Upper lobe of left lung (tissue), 6 donors: ENCODE results near the gene TM9SF2. TPM values are rescaled to one million over a fixed set of nuclear protein-coding genes. Genes with fewer than 3 reads are reported as not detected.

Source experiments
- ATAC-seq, 2 donors: fragments of 200-7000 bp; cut with Tn5 transposase; one replicate each; pipeline ENCODE4 v1.9.1; 2022; ENCODE audit warnings: mild to moderate bottlenecking in 2 of 2, moderate library complexity in 2 of 2; ENCODE audit not compliant: low FRiP score in 2 of 2
- DNase-seq, 2 donors: peaks; one replicate each; pipeline ENCODE4 v3.0.0-alpha.2; 2019 to 2020
- H3K27ac ChIP-seq, 4 donors: fragments of 200-600 bp; sonication (generic); one replicate each; pipeline ENCODE4 v1.5.1; 2016 to 2019
- H3K27me3 ChIP-seq, 4 donors: fragments of 200-600 bp; sonication (generic); one replicate each; pipeline ENCODE4 v1.5.1; 2017 to 2019
- H3K36me3 ChIP-seq, 4 donors: fragments of 200-600 bp; sonication (generic); one replicate each; pipeline ENCODE4 v1.5.1; 2016 to 2019
- H3K4me1 ChIP-seq, 4 donors: fragments of 200-600 bp; sonication (generic); one replicate each; pipeline ENCODE4 v1.5.1; 2018 to 2019
- H3K4me3 ChIP-seq, 4 donors: fragments of 200-600 bp; sonication (generic); one replicate each; pipeline ENCODE4 v1.5.1; 2017 to 2019; ENCODE audit warnings: mild to moderate bottlenecking in 2 of 4, moderate library complexity in 1 of 4
- H3K9me3 ChIP-seq, 4 donors: fragments of 200-600 bp; sonication (generic); one replicate each; pipeline ENCODE4 v1.5.1; 2018 to 2019
- EP300 ChIP-seq, 4 donors: sonication (generic); formaldehyde crosslinking; IDR thresholded peaks; one replicate each; pipeline ENCODE4 v1.5.1; 2017; ENCODE audit warnings: antibody characterized with exemption in 4 of 4, control low read depth in 2 of 4
- POLR2A ChIP-seq, 4 donors: fragments of 450-650 bp; IDR thresholded peaks; one replicate each; pipeline ENCODE4 v1.5.1; 2016 to 2017; ENCODE audit warnings: antibody characterized with exemption in 4 of 4, mild to moderate bottlenecking in 2 of 4
- POLR2AphosphoS5 ChIP-seq, 2 donors: sonication (generic); formaldehyde crosslinking; IDR thresholded peaks; one replicate each; pipeline ENCODE4 v1.5.1; 2017; ENCODE audit warnings: antibody characterized with exemption in 2 of 2
- WGBS, 2 donors: methylation state at CpG; one replicate each; pipeline ENCODE4 v1.1.5; 2017 to 2018; 5-methylcytosine and 5-hydroxymethylcytosine counted together
- total RNA-seq, 6 donors: library from RNA; depleted of rRNA in 4 of 6; stranded (reverse); fragments of >200 nt in 4 of 6; gene quantifications; one replicate each; pipeline versions ENCODE4 v1.1.0 to v1.2.1, GENCODE V29; 2016 to 2021
- TF ChIP-seq, protein P1 (sequence below), 6 experiments: fragments of 450-650 bp in 4 of 6; fragments of 200-600 bp in 2 of 6; sonication (generic) in 2 of 6; IDR thresholded peaks; one replicate each; pipeline ENCODE4 v1.5.1; 2016 to 2019; ENCODE audit warnings: antibody characterized with exemption in 6 of 6
- donor health status: DM: no; HTN: no; CAD: no; lungs with moderate emphysema.
- donor health status: DM: no; HTN: yes; CAD: no; lungs with severe emphysema.

The TM9SF2 gene
- total RNA-seq, 6 donors from 2014 or later: 34.7 to 142 (median 116) TPM

- Histone ChIP-seq H3K36me3 (no peaks in the 10 kb centered on the region), H3K27ac (no peak overlapping the region), H3K9me3 (no peaks in the 10 kb centered on the region), H3K27me3 (no peaks in the 10 kb centered on the region), H3K4me1 (no peaks in the 10 kb centered on the region), H3K4me3 (no peak overlapping the region)
- WGBS, 2 donors: 67 to 80% methylated on average over 10 of the region's 10 CpGs
- TF ChIP-seq, protein P1, sequence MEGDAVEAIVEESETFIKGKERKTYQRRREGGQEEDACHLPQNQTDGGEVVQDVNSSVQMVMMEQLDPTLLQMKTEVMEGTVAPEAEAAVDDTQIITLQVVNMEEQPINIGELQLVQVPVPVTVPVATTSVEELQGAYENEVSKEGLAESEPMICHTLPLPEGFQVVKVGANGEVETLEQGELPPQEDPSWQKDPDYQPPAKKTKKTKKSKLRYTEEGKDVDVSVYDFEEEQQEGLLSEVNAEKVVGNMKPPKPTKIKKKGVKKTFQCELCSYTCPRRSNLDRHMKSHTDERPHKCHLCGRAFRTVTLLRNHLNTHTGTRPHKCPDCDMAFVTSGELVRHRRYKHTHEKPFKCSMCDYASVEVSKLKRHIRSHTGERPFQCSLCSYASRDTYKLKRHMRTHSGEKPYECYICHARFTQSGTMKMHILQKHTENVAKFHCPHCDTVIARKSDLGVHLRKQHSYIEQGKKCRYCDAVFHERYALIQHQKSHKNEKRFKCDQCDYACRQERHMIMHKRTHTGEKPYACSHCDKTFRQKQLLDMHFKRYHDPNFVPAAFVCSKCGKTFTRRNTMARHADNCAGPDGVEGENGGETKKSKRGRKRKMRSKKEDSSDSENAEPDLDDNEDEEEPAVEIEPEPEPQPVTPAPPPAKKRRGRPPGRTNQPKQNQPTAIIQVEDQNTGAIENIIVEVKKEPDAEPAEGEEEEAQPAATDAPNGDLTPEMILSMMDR (IDR thresholded peaks at IDR 0.05): no peak
- TF ChIP-seq EP300 (IDR thresholded peaks at IDR 0.05) (no peak), POLR2A (IDR thresholded peaks at IDR 0.05) (no peak), POLR2AphosphoS5 (IDR thresholded peaks at IDR 0.05) (no peak)
- no peak for DNase-seq
- no peak for ATAC-seq
Observed at GRCh38 chr13:99577934-99578917, 77.0 kb downstream of the TM9SF2 start.

- H3K27me3 ChIP-seq: no peaks in the 10 kb centered on the region
- ATAC-seq (no peak), DNase-seq (no peak)
- H3K9me3 ChIP-seq: no peaks in the 10 kb centered on the region
- H3K4me1 ChIP-seq: no peaks in the 10 kb centered on the region
- 87 to 94% methylated on average over 7 of the region's 7 CpGs for WGBS, 2 donors
- no peak for TF ChIP-seq POLR2A (IDR thresholded peaks at IDR 0.05)
- TF ChIP-seq EP300 (IDR thresholded peaks at IDR 0.05): no peak
- TF ChIP-seq, protein P1 (IDR thresholded peaks at IDR 0.05): no peak
- TF ChIP-seq POLR2AphosphoS5 (IDR thresholded peaks at IDR 0.05): no peak
- H3K27ac ChIP-seq: no peak overlapping the region
- no peaks in the 10 kb centered on the region for H3K36me3 ChIP-seq
- H3K4me3 ChIP-seq: no peak overlapping the region
Observed at GRCh38 chr13:99580500-99581268, 79.4 kb downstream of the TM9SF2 start.

- DNase-seq (no peak), ATAC-seq (no peak)
- Histone ChIP-seq H3K27me3 (no peaks in the 10 kb centered on the region), H3K4me1 (no peaks in the 10 kb centered on the region), H3K9me3 (no peaks in the 10 kb centered on the region), H3K27ac (no peak overlapping the region), H3K4me3 (no peak overlapping the region), H3K36me3 (no peaks in the 10 kb centered on the region)
- WGBS, 2 donors: 46 to 78% methylated on average over 2 to 3 of the region's 3 CpGs
- TF ChIP-seq EP300 (IDR thresholded peaks at IDR 0.05) (no peak), POLR2AphosphoS5 (IDR thresholded peaks at IDR 0.05) (no peak), POLR2A (IDR thresholded peaks at IDR 0.05) (no peak)
- TF ChIP-seq, protein P1 (IDR thresholded peaks at IDR 0.05): no peak
Observed at GRCh38 chr13:99582511-99582910, 81.2 kb downstream of the TM9SF2 start.

DNA sequence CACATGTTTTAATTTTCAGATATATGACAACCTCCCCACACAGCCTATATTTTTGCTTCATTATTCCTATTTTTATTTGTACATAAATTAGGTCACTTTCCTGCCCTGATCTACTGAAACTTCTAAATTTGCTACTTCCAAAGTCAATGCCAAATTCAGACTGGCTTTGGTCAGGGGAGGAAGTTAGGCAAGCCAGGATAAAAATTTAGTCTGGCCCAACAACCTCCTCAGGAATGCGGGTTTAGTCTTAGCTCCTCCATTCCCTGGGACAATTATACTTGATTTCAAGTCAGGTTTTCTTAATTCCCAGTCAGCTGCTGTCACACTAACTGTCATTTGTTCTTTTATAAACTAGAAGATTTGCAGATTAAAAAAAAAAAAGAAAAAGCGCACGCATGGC is 84.3 kb downstream of the TM9SF2 start:
- H3K27ac ChIP-seq: no peak overlapping the region
- H3K4me3 ChIP-seq: no peak overlapping the region
- no peaks in the 10 kb centered on the region for H3K27me3 ChIP-seq
- H3K4me1 ChIP-seq: no peaks in the 10 kb centered on the region
- H3K9me3 ChIP-seq: no peaks in the 10 kb centered on the region
- ATAC-seq (no peak), DNase-seq (no peak)
- WGBS, 2 donors: 74 to 84% methylated on average over 3 of the region's 3 CpGs
- no peaks in the 10 kb centered on the region for H3K36me3 ChIP-seq
- no peak for TF ChIP-seq POLR2A (IDR thresholded peaks at IDR 0.05)
- TF ChIP-seq POLR2AphosphoS5 (IDR thresholded peaks at IDR 0.05): no peak
- TF ChIP-seq, protein P1 (IDR thresholded peaks at IDR 0.05): no peak
- no peak for TF ChIP-seq EP300 (IDR thresholded peaks at IDR 0.05)
